Suprapubic skin (tissue), 4 donors: ENCODE results near the gene CAMK2D.

Experiments
- EP300 ChIP-seq: sonication (generic); formaldehyde crosslinking; IDR thresholded peaks from one replicate; pipeline ENCODE4 v1.6.1; 2017; ENCODE audit warnings: antibody characterized with exemption
- POLR2A ChIP-seq, 2 donors: fragments of 450-650 bp; IDR thresholded peaks; one replicate each; pipeline ENCODE4 v1.6.1; 2017; ENCODE audit warnings: antibody characterized with exemption in 2 of 2, mild to moderate bottlenecking in 2 of 2, moderate library complexity in 2 of 2
- POLR2AphosphoS5 ChIP-seq, 3 donors: sonication (generic); formaldehyde crosslinking; IDR thresholded peaks; one replicate each; pipeline ENCODE4 v1.6.1; 2017; ENCODE audit warnings: antibody characterized with exemption in 3 of 3
- TF ChIP-seq, protein P1 (sequence below), 2 donors: fragments of 200-600 bp in 1 of 2; fragments of 450-650 bp in 1 of 2; sonication (generic) in 1 of 2; IDR thresholded peaks; one replicate each; pipeline ENCODE4 v1.5.1; 2016 to 2019; ENCODE audit warnings: antibody characterized with exemption in 2 of 2, mild to moderate bottlenecking in 1 of 2, moderate library complexity in 1 of 2

DNA sequence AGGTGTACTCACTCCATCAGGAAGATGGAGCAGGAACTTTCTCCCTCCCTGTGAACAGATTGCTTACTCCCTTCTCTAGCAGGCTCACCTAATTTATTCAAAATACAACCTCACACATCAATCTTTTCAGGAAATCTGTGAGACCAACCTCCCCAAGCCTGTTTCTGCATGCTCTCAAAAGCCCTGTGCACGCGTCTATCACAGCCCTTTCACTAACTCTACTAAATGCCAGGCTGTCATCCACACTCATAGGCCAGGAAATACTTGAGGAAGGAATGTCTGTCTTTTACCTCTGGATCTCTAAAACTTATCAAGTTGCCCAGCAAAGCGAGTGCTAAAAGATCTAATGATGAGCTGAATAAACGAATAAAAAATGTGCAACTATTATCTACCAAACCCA, 11.2 kb downstream of the CAMK2D start:
- TF ChIP-seq POLR2A (IDR thresholded peaks at IDR 0.05) (no peak), POLR2AphosphoS5 (IDR thresholded peaks at IDR 0.05) (no peak), EP300 (no peak)
- TF ChIP-seq, protein P1, sequence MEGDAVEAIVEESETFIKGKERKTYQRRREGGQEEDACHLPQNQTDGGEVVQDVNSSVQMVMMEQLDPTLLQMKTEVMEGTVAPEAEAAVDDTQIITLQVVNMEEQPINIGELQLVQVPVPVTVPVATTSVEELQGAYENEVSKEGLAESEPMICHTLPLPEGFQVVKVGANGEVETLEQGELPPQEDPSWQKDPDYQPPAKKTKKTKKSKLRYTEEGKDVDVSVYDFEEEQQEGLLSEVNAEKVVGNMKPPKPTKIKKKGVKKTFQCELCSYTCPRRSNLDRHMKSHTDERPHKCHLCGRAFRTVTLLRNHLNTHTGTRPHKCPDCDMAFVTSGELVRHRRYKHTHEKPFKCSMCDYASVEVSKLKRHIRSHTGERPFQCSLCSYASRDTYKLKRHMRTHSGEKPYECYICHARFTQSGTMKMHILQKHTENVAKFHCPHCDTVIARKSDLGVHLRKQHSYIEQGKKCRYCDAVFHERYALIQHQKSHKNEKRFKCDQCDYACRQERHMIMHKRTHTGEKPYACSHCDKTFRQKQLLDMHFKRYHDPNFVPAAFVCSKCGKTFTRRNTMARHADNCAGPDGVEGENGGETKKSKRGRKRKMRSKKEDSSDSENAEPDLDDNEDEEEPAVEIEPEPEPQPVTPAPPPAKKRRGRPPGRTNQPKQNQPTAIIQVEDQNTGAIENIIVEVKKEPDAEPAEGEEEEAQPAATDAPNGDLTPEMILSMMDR (IDR thresholded peaks at IDR 0.05), result no peak
